Stimulated activated naive CD8-positive, alpha-beta T cell treated with anti-CD3 and anti-CD28 coated beads, Interleukin-15, Interleukin-2, amounts not matched to agents 100 ng/mL and 50 ng/mL, for 24 hours (primary cell): ENCODE results near the gene CFAP43.
A peak's percentile ranks its signal among the peaks of the same experiment; 100 is the strongest.

Experiments used
- H3K27ac Mint-ChIP-seq: one replicate; pipeline ENCODE4 v1.8.0; 2021; ENCODE audit warnings: mild to moderate bottlenecking, mixed read lengths
- H3K27me3 Mint-ChIP-seq: one replicate; pipeline ENCODE4 v1.8.0; 2021; ENCODE audit warnings: mixed read lengths
- H3K36me3 Mint-ChIP-seq: one replicate; pipeline ENCODE4 v1.8.0; 2021; ENCODE audit warnings: low read depth, mixed read lengths
- H3K4me1 Mint-ChIP-seq: one replicate; pipeline ENCODE4 v1.8.0; 2021; ENCODE audit warnings: low read depth, mixed read lengths
- H3K4me3 Mint-ChIP-seq: one replicate; pipeline ENCODE4 v1.8.0; 2021; ENCODE audit warnings: mild to moderate bottlenecking, mixed read lengths
- H3K9me3 Mint-ChIP-seq: one replicate; pipeline ENCODE4 v1.8.0; 2021; ENCODE audit warnings: mixed read lengths

CFAP43 gene

GRCh38 chr10:104144931-104145330 lies 87.2 kb downstream of the CFAP43 start:
- H3K27me3 Mint-ChIP-seq, result peaks cover 11% of the 10 kb centered on the region
- no peaks in the 10 kb centered on the region for H3K9me3 Mint-ChIP-seq
- H3K36me3 Mint-ChIP-seq, result no peaks in the 10 kb centered on the region
- no peaks in the 10 kb centered on the region for H3K4me1 Mint-ChIP-seq
- H3K27ac Mint-ChIP-seq, result no peak overlapping the region
- H3K4me3 Mint-ChIP-seq, result no peak overlapping the region

GRCh38 chr10:104143829-104144228 lies 88.3 kb downstream of the CFAP43 start:
- no peak overlapping the region for H3K4me3 Mint-ChIP-seq
- no peaks in the 10 kb centered on the region for H3K36me3 Mint-ChIP-seq
- H3K27me3 Mint-ChIP-seq, result peaks cover 8% of the 10 kb centered on the region
- no peak overlapping the region for H3K27ac Mint-ChIP-seq
- no peaks in the 10 kb centered on the region for H3K9me3 Mint-ChIP-seq
- H3K4me1 Mint-ChIP-seq, result no peaks in the 10 kb centered on the region

- Mint-ChIP-seq H3K4me1 (no peaks in the 10 kb centered on the region), H3K27ac (no peak overlapping the region), H3K9me3 (no peaks in the 10 kb centered on the region), H3K36me3 (no peaks in the 10 kb centered on the region), H3K27me3 (peaks cover 11% of the 10 kb centered on the region), H3K4me3 (no peak overlapping the region)
Measured at GRCh38 chr10:104142081-104142480, 90.1 kb downstream of the CFAP43 start.

GRCh38 chr10:104139221-104139620 lies 92.9 kb downstream of the CFAP43 start:
- H3K27me3 Mint-ChIP-seq, result peaks cover 10% of the 10 kb centered on the region
- H3K4me3 Mint-ChIP-seq, result no peak overlapping the region
- H3K4me1 Mint-ChIP-seq, result no peaks in the 10 kb centered on the region
- no peaks in the 10 kb centered on the region for H3K36me3 Mint-ChIP-seq
- H3K9me3 Mint-ChIP-seq, result no peaks in the 10 kb centered on the region
- no peak overlapping the region for H3K27ac Mint-ChIP-seq

GRCh38 chr10:104138131-104138530 lies 94.0 kb downstream of the CFAP43 start:
- Mint-ChIP-seq H3K9me3 (no peaks in the 10 kb centered on the region), H3K36me3 (no peaks in the 10 kb centered on the region), H3K27me3 (peaks cover 20% of the 10 kb centered on the region), H3K27ac (no peak overlapping the region), H3K4me3 (no peak overlapping the region), H3K4me1 (no peaks in the 10 kb centered on the region)

- Mint-ChIP-seq H3K9me3 (no peaks in the 10 kb centered on the region), H3K4me3 (no peak overlapping the region), H3K4me1 (peaks cover 15% of the 10 kb centered on the region), H3K36me3 (peaks cover 11% of the 10 kb centered on the region), H3K27ac (no peak overlapping the region), H3K27me3 (peaks cover 22% of the 10 kb centered on the region)
Measured at GRCh38 chr10:104130041-104130440, 102.1 kb downstream of the CFAP43 start.

GRCh38 chr10:104128214-104128613 lies 104.0 kb downstream of the CFAP43 start:
- Mint-ChIP-seq H3K36me3 (peaks cover 19% of the 10 kb centered on the region), H3K9me3 (no peaks in the 10 kb centered on the region), H3K27me3 (peaks cover 8% of the 10 kb centered on the region), H3K4me3 (no peak overlapping the region), H3K4me1 (peaks cover 26% of the 10 kb centered on the region), H3K27ac (no peak overlapping the region)

GRCh38 chr10:104127411-104127810 lies 104.8 kb downstream of the CFAP43 start:
- Mint-ChIP-seq H3K27me3 (no peaks in the 10 kb centered on the region), H3K9me3 (no peaks in the 10 kb centered on the region), H3K27ac (peak overlapping the region; percentile 62), H3K4me3 (no peak overlapping the region), H3K4me1 (peaks cover 34% of the 10 kb centered on the region), H3K36me3 (peaks cover 19% of the 10 kb centered on the region)

- H3K36me3 Mint-ChIP-seq, result peaks cover 19% of the 10 kb centered on the region
- H3K4me3 Mint-ChIP-seq, result peak overlapping the region; percentile 86
Measured at GRCh38 chr10:104123397-104123796, 108.8 kb downstream of the CFAP43 start.

GRCh38 chr10:104122225-104123107 lies 109.7 kb downstream of the CFAP43 start:
- H3K4me1 Mint-ChIP-seq, result peaks cover 57% of the 10 kb centered on the region

More at GRCh38 chr10:104123397-104123796, 108.8 kb downstream of the CFAP43 start:
- Mint-ChIP-seq H3K27me3 (no peaks in the 10 kb centered on the region), H3K4me1 (peaks cover 51% of the 10 kb centered on the region), H3K27ac (no peak overlapping the region), H3K9me3 (no peaks in the 10 kb centered on the region)

GRCh38 chr10:104121485-104122224 lies 110.5 kb downstream of the CFAP43 start, which contains the start of gene SFR1:
Gene SFR1, plus strand, starts transcription at chr10:104122171. Its CDS starts 13 bp downstream, at chr10:104122184.
- H3K4me3 Mint-ChIP-seq, result peak within 1 kb of the TSS; percentile 86
- H3K4me1 Mint-ChIP-seq, result peaks cover 55% of the 10 kb centered on the region
- peaks cover 19% of the 10 kb centered on the region for H3K36me3 Mint-ChIP-seq
- H3K27me3 Mint-ChIP-seq, result no peaks in the 10 kb centered on the region
- H3K27ac Mint-ChIP-seq, result peak within 1 kb of the TSS; percentile 96
- no peaks in the 10 kb centered on the region for H3K9me3 Mint-ChIP-seq

More at GRCh38 chr10:104122225-104123107, 109.7 kb downstream of the CFAP43 start:
- peaks cover 19% of the 10 kb centered on the region for H3K36me3 Mint-ChIP-seq
- no peaks in the 10 kb centered on the region for H3K9me3 Mint-ChIP-seq
- peak overlapping the region; percentile 93 for H3K27ac Mint-ChIP-seq
- no peaks in the 10 kb centered on the region for H3K27me3 Mint-ChIP-seq
- peak overlapping the region; percentile 86 for H3K4me3 Mint-ChIP-seq

GRCh38 chr10:104120903-104121484 lies 111.2 kb downstream of the CFAP43 start:
- H3K36me3 Mint-ChIP-seq, result peaks cover 14% of the 10 kb centered on the region
- peak overlapping the region; percentile 86 for H3K4me3 Mint-ChIP-seq
- H3K4me1 Mint-ChIP-seq, result peaks cover 57% of the 10 kb centered on the region
- H3K27me3 Mint-ChIP-seq, result no peaks in the 10 kb centered on the region
- H3K9me3 Mint-ChIP-seq, result no peaks in the 10 kb centered on the region
- peak overlapping the region; percentile 96 for H3K27ac Mint-ChIP-seq

GRCh38 chr10:104120512-104120902 lies 111.7 kb downstream of the CFAP43 start:
- H3K36me3 Mint-ChIP-seq, result peaks cover 12% of the 10 kb centered on the region
- peak overlapping the region; percentile 96 for H3K27ac Mint-ChIP-seq
- H3K27me3 Mint-ChIP-seq, result no peaks in the 10 kb centered on the region
- H3K4me3 Mint-ChIP-seq, result peak overlapping the region; percentile 86
- H3K9me3 Mint-ChIP-seq, result no peaks in the 10 kb centered on the region
- H3K4me1 Mint-ChIP-seq, result peaks cover 57% of the 10 kb centered on the region

GRCh38 chr10:104119996-104120395 lies 112.2 kb downstream of the CFAP43 start:
- Mint-ChIP-seq H3K4me3 (no peak overlapping the region), H3K27me3 (no peaks in the 10 kb centered on the region)

More at GRCh38 chr10:104119996-104120395, 112.2 kb downstream of the CFAP43 start:
- Mint-ChIP-seq H3K9me3 (no peaks in the 10 kb centered on the region), H3K4me1 (peaks cover 52% of the 10 kb centered on the region), H3K27ac (peak overlapping the region; percentile 96), H3K36me3 (peaks cover 8% of the 10 kb centered on the region)
